Naive thymus-derived CD4-positive, alpha-beta T cell (primary cell): ENCODE measurements around the gene DRC7. TPM values are rescaled to one million over a fixed set of nuclear protein-coding genes. Genes with fewer than 3 reads are reported as not detected.

Experiments used
- ATAC-seq: fragments of 150-1000 bp; cut with Tn5 transposase; 2 replicates; pipeline ENCODE4 v1.10.0; 2021; ENCODE audit warnings: mild to moderate bottlenecking, moderate library complexity
- CTCF ChIA-PET: fragments of 350-600 bp; sonication (Branson Sonifier 250); formaldehyde crosslinking; loops from one replicate; lab custom pipeline; 2021; ENCODE audit warnings: antibody characterized with exemption; lab: Charles Lee
- POLR2A ChIA-PET: fragments of 350-600 bp; sonication (Branson Sonifier 250); formaldehyde crosslinking; loops from one replicate; lab custom pipeline; 2021; ENCODE audit warnings: antibody characterized with exemption, inconsistent platforms; lab: Charles Lee
- DNase-seq, 9 donors: peaks; one replicate each; pipeline versions ENCODE4 v3.0.0 to v3.0.0-alpha.2; 2020 to 2022; ENCODE audit warnings: mixed read lengths in 1 of 9
- H3K27ac ChIP-seq: one replicate; pipeline ENCODE4 v1.7.0; 2013; ENCODE audit warnings: mild to moderate bottlenecking, low read depth, low read length, moderate library complexity
- H3K27me3 ChIP-seq, 2 donors: one replicate each; pipeline ENCODE4 v1.7.0; 2013; ENCODE audit warnings: low read length in 2 of 2, mild to moderate bottlenecking in 2 of 2, moderate library complexity in 2 of 2; ENCODE audit not compliant: control insufficient read depth in 2 of 2, insufficient read depth in 2 of 2
- H3K36me3 ChIP-seq, 3 experiments: 1 replicate in 2 of 3; 2 replicates in 1 of 3; pipeline ENCODE4 v1.7.0; 2013; ENCODE audit warnings: low read length in 3 of 3, mild to moderate bottlenecking in 3 of 3, moderate library complexity in 1 of 3; ENCODE audit not compliant: insufficient read depth in 3 of 3, control insufficient read depth in 2 of 3
- H3K4me1 ChIP-seq, 2 donors: one replicate each; pipeline ENCODE4 v1.7.0; 2013; ENCODE audit warnings: low read length in 2 of 2, mild to moderate bottlenecking in 2 of 2, moderate library complexity in 1 of 2; ENCODE audit not compliant: control insufficient read depth in 2 of 2, insufficient read depth in 2 of 2
- H3K4me3 ChIP-seq: 2 replicates; pipeline ENCODE4 v1.7.0; 2013; ENCODE audit warnings: mild to moderate bottlenecking, low read length
- H3K9me3 ChIP-seq, 3 experiments: 1 replicate in 2 of 3; 2 replicates in 1 of 3; pipeline ENCODE4 v1.7.0; 2013; ENCODE audit warnings: low read length in 3 of 3; ENCODE audit not compliant: control insufficient read depth in 2 of 3
- H3K27ac Mint-ChIP-seq, 9 donors: one replicate each; pipeline ENCODE4 v1.8.0; 2020 to 2022; ENCODE audit warnings: mixed read lengths in 9 of 9, mild to moderate bottlenecking in 8 of 9, moderate library complexity in 5 of 9, inconsistent platforms in 2 of 9
- H3K27me3 Mint-ChIP-seq, 5 donors: one replicate each; pipeline ENCODE4 v1.8.0; 2021 to 2022; ENCODE audit warnings: mixed read lengths in 5 of 5, mild to moderate bottlenecking in 1 of 5
- H3K36me3 Mint-ChIP-seq, 5 donors: one replicate each; pipeline ENCODE4 v1.8.0; 2020 to 2022; ENCODE audit warnings: mixed read lengths in 5 of 5, mild to moderate bottlenecking in 3 of 5, inconsistent platforms in 1 of 5
- H3K4me1 Mint-ChIP-seq, 7 donors: one replicate each; pipeline ENCODE4 v1.8.0; 2020 to 2022; ENCODE audit warnings: mixed read lengths in 7 of 7, mild to moderate bottlenecking in 3 of 7, inconsistent platforms in 1 of 7
- H3K4me3 Mint-ChIP-seq, 10 donors: one replicate each; pipeline ENCODE4 v1.8.0; 2020 to 2022; ENCODE audit warnings: mild to moderate bottlenecking in 10 of 10, mixed read lengths in 10 of 10, moderate library complexity in 6 of 10, inconsistent platforms in 2 of 10
- H3K9me3 Mint-ChIP-seq, 11 donors: one replicate each; pipeline ENCODE4 v1.8.0; 2020 to 2022; ENCODE audit warnings: mixed read lengths in 11 of 11, mild to moderate bottlenecking in 4 of 11, inconsistent platforms in 1 of 11, moderate library complexity in 1 of 11
- intact Hi-C, 2 donors: fragments of 100-400 bp; cut with micrococcal nuclease; formaldehyde crosslinking; loops; one replicate each; pipeline ENCODE4 v1.15.1; 2023
- polyA plus RNA-seq, 2 donors: library from polyadenylated mRNA; unstranded; fragments of 300-500 nt; fragmentation: Illumina TruSeq; gene quantifications; one replicate each; pipeline ENCODE4 v1.2.3, GENCODE V29; 2021
- total RNA-seq, 6 experiments: library from RNA in 5 of 6; stranded (reverse) in 5 of 6; gene quantifications; 1 replicate in 5 of 6; 2 replicates in 1 of 6; pipeline ENCODE4 v1.2.3 and lab custom pipeline; 2021 to 2026

Gene DRC7
- total and polyA plus RNA-seq, 7 experiments from 2014 or later, result not detected

DNA sequence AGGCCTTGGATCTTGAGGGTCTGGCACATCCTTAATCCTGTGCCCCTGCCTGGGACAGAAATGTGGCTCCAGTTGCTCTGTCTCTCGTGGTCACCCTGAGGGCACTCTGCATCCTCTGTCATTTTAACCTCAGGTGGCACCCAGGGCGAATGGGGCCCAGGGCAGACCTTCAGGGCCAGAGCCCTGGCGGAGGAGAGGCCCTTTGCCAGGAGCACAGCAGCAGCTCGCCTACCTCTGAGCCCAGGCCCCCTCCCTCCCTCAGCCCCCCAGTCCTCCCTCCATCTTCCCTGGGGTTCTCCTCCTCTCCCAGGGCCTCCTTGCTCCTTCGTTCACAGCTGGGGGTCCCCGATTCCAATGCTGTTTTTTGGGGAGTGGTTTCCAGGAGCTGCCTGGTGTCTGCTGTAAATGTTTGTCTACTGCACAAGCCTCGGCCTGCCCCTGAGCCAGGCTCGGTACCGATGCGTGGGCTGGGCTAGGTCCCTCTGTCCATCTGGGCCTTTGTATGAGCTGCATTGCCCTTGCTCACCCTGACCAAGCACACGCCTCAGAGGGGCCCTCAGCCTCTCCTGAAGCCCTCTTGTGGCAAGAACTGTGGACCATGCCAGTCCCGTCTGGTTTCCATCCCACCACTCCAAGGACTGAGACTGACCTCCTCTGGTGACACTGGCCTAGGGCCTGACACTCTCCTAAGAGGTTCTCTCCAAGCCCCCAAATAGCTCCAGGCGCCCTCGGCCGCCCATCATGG, 30.5 kb upstream of the DRC7 start:
- Mint-ChIP-seq H3K4me3 (no peak overlapping the region), H3K36me3 (peaks cover 0 to 1% (median 0%) of the 10 kb centered on the region in 5 donors), H3K27ac (peak overlapping the region in 1 of 9 donors; percentile 65), H3K4me1 (peaks cover 0 to 3% (median 0%) of the 10 kb centered on the region in 7 donors), H3K27me3 (no peaks in the 10 kb centered on the region), H3K9me3 (no peaks in the 10 kb centered on the region)
- DNase-seq (no peak), ATAC-seq (no peak)
- H3K4me3 ChIP-seq, result no peak overlapping the region
- no peaks in the 10 kb centered on the region for H3K27me3 ChIP-seq
- ChIA-PET CTCF (no interaction called here), POLR2A (no interaction called here)
- no peaks in the 10 kb centered on the region for H3K9me3 ChIP-seq
- H3K36me3 ChIP-seq, result no peaks in the 10 kb centered on the region
- H3K4me1 ChIP-seq, result no peaks in the 10 kb centered on the region
- intact Hi-C loops, result no loop called here
- H3K27ac ChIP-seq, result no peak overlapping the region

DNA sequence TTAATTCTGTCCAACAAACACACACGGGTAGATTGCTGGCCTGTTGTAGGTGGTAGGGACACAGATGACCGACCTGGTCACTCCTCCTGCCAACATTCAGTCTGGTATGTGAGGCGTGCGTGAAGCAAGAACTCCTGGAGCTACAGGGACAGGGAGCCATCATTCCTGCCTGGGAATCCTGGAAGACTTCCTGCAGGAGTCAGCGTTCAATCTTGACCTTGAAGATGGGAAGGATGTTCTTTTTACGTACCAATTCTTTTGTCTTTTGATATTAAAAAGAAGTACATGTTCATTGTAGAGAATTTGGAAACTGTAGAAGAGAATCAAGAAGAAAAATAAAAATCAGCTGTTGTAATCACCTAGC, 30.0 kb upstream of the DRC7 start:
- ChIA-PET POLR2A (no interaction called here), CTCF (no interaction called here)
- Histone ChIP-seq H3K36me3 (no peaks in the 10 kb centered on the region), H3K9me3 (no peaks in the 10 kb centered on the region), H3K27ac (no peak overlapping the region), H3K4me1 (no peaks in the 10 kb centered on the region), H3K4me3 (no peak overlapping the region), H3K27me3 (no peaks in the 10 kb centered on the region)
- Mint-ChIP-seq H3K36me3 (peaks cover 0 to 1% (median 0%) of the 10 kb centered on the region in 5 donors), H3K4me1 (peaks cover 0 to 9% (median 3%) of the 10 kb centered on the region in 7 donors), H3K9me3 (no peaks in the 10 kb centered on the region), H3K27me3 (no peaks in the 10 kb centered on the region), H3K4me3 (no peak overlapping the region), H3K27ac (no peak overlapping the region)
- ATAC-seq (no peak), DNase-seq (no peak)
- intact Hi-C loops, result no loop called here

DNA sequence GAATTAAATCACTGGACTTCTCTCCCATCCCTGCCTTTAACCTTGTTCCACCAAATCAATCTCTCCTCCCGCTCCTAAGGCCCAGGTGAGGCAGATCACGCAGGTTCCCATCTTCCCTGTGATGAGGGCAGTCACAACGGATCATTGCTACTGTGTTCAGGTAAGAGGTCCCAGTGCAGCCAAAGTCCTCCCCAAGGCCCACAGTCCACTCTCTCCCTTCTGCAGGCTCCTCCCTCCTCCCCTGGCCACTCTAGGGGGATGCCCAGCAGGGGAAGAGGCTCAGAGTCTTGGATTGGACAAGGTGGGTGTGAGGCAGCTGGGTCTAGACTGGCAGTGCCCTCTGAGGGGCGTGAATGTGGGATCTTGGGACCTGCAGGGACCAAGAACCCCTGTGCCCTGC, 29.1 kb upstream of the DRC7 start:
- Histone ChIP-seq H3K27ac (no peak overlapping the region), H3K9me3 (no peaks in the 10 kb centered on the region), H3K4me3 (no peak overlapping the region), H3K4me1 (no peaks in the 10 kb centered on the region), H3K27me3 (no peaks in the 10 kb centered on the region), H3K36me3 (no peaks in the 10 kb centered on the region)
- H3K36me3 Mint-ChIP-seq, result peaks cover 0 to 1% (median 0%) of the 10 kb centered on the region in 5 donors
- DNase-seq, result no peak
- no peak for ATAC-seq
- peaks cover 0 to 4% (median 0%) of the 10 kb centered on the region in 5 donors for H3K27me3 Mint-ChIP-seq
- CTCF ChIA-PET, result no interaction called here
- peaks cover 0 to 10% (median 3%) of the 10 kb centered on the region in 7 donors for H3K4me1 Mint-ChIP-seq
- H3K9me3 Mint-ChIP-seq, result no peaks in the 10 kb centered on the region
- no peak overlapping the region for H3K4me3 Mint-ChIP-seq
- POLR2A ChIA-PET, result no interaction called here
- intact Hi-C loops, result no loop called here
- H3K27ac Mint-ChIP-seq, result no peak overlapping the region

DNA sequence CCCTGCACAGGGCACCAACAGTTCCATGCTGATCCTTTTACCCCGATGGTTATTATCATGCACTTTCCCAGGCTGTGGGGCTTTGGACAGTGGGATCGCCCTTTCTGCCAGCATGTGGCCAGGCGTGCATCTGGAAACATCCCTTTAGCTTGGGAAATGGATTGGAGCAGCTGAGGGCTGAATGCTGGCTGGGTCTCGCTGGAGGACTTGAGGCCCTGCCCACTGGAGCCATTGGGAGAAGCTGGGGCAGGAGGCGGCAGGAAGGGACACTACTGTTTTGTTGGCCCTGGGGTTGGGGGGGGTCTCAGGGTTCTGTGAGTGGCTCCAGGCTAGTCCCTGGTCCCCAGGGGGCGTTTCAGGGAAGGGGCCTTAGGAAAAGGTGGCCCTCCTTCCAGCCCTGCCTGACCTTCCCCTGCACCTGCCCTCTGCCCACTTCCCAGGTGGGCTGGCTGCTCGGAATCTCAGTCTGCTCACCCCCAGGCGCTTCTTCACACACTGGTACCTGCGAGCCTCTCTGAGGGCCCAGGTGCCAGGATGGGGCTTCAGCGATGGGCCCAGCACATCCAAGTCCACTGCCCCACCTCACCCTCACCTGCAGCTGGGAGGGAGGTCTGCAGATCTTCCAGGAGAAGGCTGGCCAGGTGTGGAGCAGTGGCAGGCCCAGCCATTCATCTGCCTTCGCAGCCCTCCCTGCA, 28.1 kb upstream of the DRC7 start:
- Mint-ChIP-seq H3K36me3 (peaks cover 0 to 1% (median 0%) of the 10 kb centered on the region in 5 donors), H3K4me3 (no peak overlapping the region), H3K9me3 (no peaks in the 10 kb centered on the region), H3K27me3 (peaks cover 0 to 10% (median 0%) of the 10 kb centered on the region in 5 donors), H3K4me1 (peaks cover 0 to 10% (median 3%) of the 10 kb centered on the region in 7 donors), H3K27ac (no peak overlapping the region)
- no peak overlapping the region for H3K4me3 ChIP-seq
- ChIA-PET CTCF (no interaction called here), POLR2A (no interaction called here)
- H3K9me3 ChIP-seq, result no peaks in the 10 kb centered on the region
- no peaks in the 10 kb centered on the region for H3K4me1 ChIP-seq
- no peaks in the 10 kb centered on the region for H3K36me3 ChIP-seq
- H3K27me3 ChIP-seq, result no peaks in the 10 kb centered on the region
- H3K27ac ChIP-seq, result no peak overlapping the region
- ATAC-seq (no peak), DNase-seq (no peak)
- intact Hi-C loops, result no loop called here

DNA sequence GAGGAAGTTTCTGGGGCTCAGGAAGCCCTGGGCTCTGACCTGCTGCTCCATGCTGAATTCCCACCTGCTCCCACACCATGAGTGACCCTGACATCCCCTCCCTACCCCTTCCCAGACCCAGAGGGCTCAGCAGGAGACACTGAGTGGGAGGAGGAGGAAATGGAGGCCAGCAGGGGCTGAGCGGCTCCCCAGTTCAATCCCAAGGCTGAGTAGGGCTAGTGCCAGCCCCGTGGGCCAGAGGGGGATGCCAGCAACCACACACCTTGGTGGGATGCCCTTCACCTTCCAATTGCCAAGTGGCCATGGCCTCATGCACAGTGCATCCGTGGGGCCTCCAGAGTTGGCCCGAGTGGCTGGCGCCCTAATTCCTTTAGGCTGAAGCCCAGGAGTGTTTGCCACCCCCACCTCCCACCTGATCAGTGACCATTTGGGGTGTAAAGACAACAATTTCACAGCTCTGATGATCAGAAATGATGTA, 27.5 kb upstream of the DRC7 start:
- ChIA-PET POLR2A (no interaction called here), CTCF (no interaction called here)
- no peaks in the 10 kb centered on the region for H3K9me3 ChIP-seq
- no peaks in the 10 kb centered on the region for H3K4me1 ChIP-seq
- peaks cover 0 to 10% (median 3%) of the 10 kb centered on the region in 7 donors for H3K4me1 Mint-ChIP-seq
- H3K27me3 Mint-ChIP-seq, result peaks cover 0 to 13% (median 0%) of the 10 kb centered on the region in 5 donors
- no peak for DNase-seq
- no peak for ATAC-seq
- no peak overlapping the region for H3K27ac Mint-ChIP-seq
- no peaks in the 10 kb centered on the region for H3K27me3 ChIP-seq
- H3K4me3 Mint-ChIP-seq, result no peak overlapping the region
- no peaks in the 10 kb centered on the region for H3K36me3 Mint-ChIP-seq
- intact Hi-C loops, result no loop called here
- H3K36me3 ChIP-seq, result no peaks in the 10 kb centered on the region
- no peaks in the 10 kb centered on the region for H3K9me3 Mint-ChIP-seq
- no peak overlapping the region for H3K27ac ChIP-seq
- no peak overlapping the region for H3K4me3 ChIP-seq

DNA sequence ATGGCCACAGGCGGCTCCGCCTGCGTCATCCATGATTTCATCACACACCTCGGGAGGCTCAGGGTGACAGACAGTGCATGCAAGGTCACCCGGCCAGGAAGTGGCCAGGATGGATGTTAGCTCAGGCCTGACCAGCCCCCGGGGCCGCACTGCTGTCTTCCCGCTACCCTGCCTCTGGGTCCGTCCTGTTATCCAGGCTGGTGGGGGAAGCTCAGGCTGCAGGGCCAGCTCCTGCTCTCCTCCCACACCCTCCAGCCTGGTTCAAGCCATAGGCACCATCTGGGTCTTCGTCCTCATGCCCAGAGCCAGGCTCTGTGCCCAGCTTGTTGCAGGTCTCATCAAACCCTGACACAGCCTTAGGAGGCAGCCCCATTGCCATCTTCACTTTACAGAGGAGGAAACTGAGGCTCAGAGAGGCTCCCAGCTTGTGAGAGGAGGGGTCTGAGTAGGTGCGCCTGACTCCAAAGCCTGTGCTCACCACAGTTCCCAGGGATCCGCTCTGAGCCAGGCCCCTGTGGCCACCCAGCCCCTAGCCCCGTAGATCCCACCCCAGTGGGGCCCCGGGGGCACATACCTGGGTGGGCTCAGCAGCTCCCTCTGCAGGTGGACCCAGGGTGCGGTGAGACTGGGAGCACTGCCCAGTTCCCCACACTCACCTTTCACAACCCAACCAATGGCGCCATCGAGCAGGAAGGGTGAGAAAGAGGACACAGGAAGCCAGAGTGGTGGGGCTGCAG, 26.9 kb upstream of the DRC7 start:
- ChIA-PET CTCF (interaction anchor here (0.6 kb wide), 1 partner anchor 137 kb away, joined by 3 read pairs; no protein-coding TSS in a partner anchor), POLR2A (no interaction called here)
- no peak overlapping the region for H3K27ac Mint-ChIP-seq
- DNase-seq, result peak in 1 of 9 donors; percentile 36
- no peaks in the 10 kb centered on the region for H3K36me3 ChIP-seq
- peak; percentile 88 for ATAC-seq
- intact Hi-C loops, result no loop called here
- H3K9me3 ChIP-seq, result no peaks in the 10 kb centered on the region
- H3K27ac ChIP-seq, result no peak overlapping the region
- H3K27me3 ChIP-seq, result no peaks in the 10 kb centered on the region
- no peaks in the 10 kb centered on the region for H3K4me1 ChIP-seq
- no peaks in the 10 kb centered on the region for H3K36me3 Mint-ChIP-seq
- H3K4me3 Mint-ChIP-seq, result no peak overlapping the region
- H3K27me3 Mint-ChIP-seq, result peaks cover 0 to 15% (median 0%) of the 10 kb centered on the region in 5 donors
- H3K9me3 Mint-ChIP-seq, result no peaks in the 10 kb centered on the region
- peaks cover 0 to 10% (median 3%) of the 10 kb centered on the region in 7 donors for H3K4me1 Mint-ChIP-seq
- H3K4me3 ChIP-seq, result no peak overlapping the region
